GM12878 (cell line): ENCODE data around the gene CYS1. TPM values are rescaled to one million over a fixed set of nuclear protein-coding genes. Genes with fewer than 3 reads are reported as not detected.

ENCODE experiments used
- ATAC-seq: fragments of 200-7000 bp; cut with Tn5 transposase; 3 replicates; pipeline ENCODE4 v1.9.1; 2020; ENCODE audit warnings: mild to moderate bottlenecking, moderate library complexity
- BruUV-seq: library from RNA; stranded (reverse); fragments of 400-500 nt; replicated peaks from 2 replicates; lab custom pipeline; 2021; lab: Mats Ljungman, UMichigan
- CTCF ChIA-PET: fragments of 300-600 bp; sonication (Branson Sonifier 250); formaldehyde crosslinking; extraction: SDS; loops from one replicate; lab custom pipeline; 2021; ENCODE audit warnings: inconsistent platforms; lab: Yijun Ruan, JAX
- POLR2A ChIA-PET: fragments of 350-600 bp; formaldehyde crosslinking; extraction: SDS; loops from one replicate; lab custom pipeline; 2021; ENCODE audit warnings: inconsistent platforms; lab: Charles Lee
- RAD21 ChIA-PET: fragments of 300-600 bp; sonication (Branson Sonifier 250); formaldehyde crosslinking; loops from one replicate; lab custom pipeline; 2023; ENCODE audit warnings: antibody characterized with exemption; ENCODE audit not compliant: unreplicated experiment; lab: Charles Lee
- SMC1A ChIA-PET: fragments of 300-600 bp; sonication (Branson Sonifier 250); formaldehyde crosslinking; loops from one replicate; lab custom pipeline; 2023; ENCODE audit not compliant: unreplicated experiment, uncharacterized antibody; lab: Charles Lee
- DNase-seq: peaks from one replicate; pipeline ENCODE4 v3.0.0-alpha.2; 2011; ENCODE audit warnings: low read depth, low spot score
- FAIRE-seq: peaks from 3 replicates; lab custom pipeline; 2011; peaks lifted over from hg19 to GRCh38; lab: Jason Lieb, UNC
- H2AFZ ChIP-seq: 2 replicates; pipeline ENCODE4 v1.6.0; 2011; ENCODE audit warnings: low read depth, low read length, control low read depth; ENCODE audit not compliant: control insufficient read depth
- H3K27ac ChIP-seq: 2 replicates; pipeline ENCODE4 v1.5.1; 2011; ENCODE audit warnings: control low read depth; ENCODE audit not compliant: control insufficient read depth, insufficient read depth
- H3K27me3 ChIP-seq, 2 experiments: replicated peaks in 1 of 2; 2 replicates each; pipeline versions ENCODE4 v1.6.0 to v1.6.1; 2011; ENCODE audit warnings: low read length in 1 of 2; ENCODE audit not compliant: control insufficient read depth in 2 of 2, insufficient read depth in 2 of 2
- H3K36me3 ChIP-seq, 2 experiments: 2 replicates each; pipeline ENCODE4 v1.5.1; 2011; ENCODE audit warnings: low read length in 1 of 2; ENCODE audit not compliant: control insufficient read depth in 2 of 2, insufficient read depth in 2 of 2
- H3K4me1 ChIP-seq: 2 replicates; pipeline ENCODE4 v1.6.1; 2011; ENCODE audit warnings: mild to moderate bottlenecking, low read length, moderate library complexity, mixed read lengths; ENCODE audit not compliant: control insufficient read depth, insufficient read depth
- H3K4me2 ChIP-seq: 2 replicates; pipeline ENCODE4 v1.6.0; 2011; ENCODE audit warnings: control low read depth; ENCODE audit not compliant: control insufficient read depth, insufficient read depth
- H3K4me3 ChIP-seq: fragments of 200-600 bp; sonication (generic); 2 replicates; pipeline ENCODE4 v1.5.1; 2016
- H3K79me2 ChIP-seq: 2 replicates; pipeline ENCODE4 v1.6.0; 2011; ENCODE audit warnings: low read length; ENCODE audit not compliant: control insufficient read depth, insufficient read depth
- H3K9ac ChIP-seq: 2 replicates; pipeline ENCODE4 v1.8.0; 2011; ENCODE audit warnings: low read length, control low read depth, mixed read lengths; ENCODE audit not compliant: control insufficient read depth, insufficient read depth
- H3K9me3 ChIP-seq: replicated peaks from 3 replicates; pipeline ENCODE4 v1.5.1; 2011; ENCODE audit warnings: mild to moderate bottlenecking, low read length; ENCODE audit not compliant: control insufficient read depth, insufficient read depth
- H4K20me1 ChIP-seq: 2 replicates; pipeline ENCODE4 v1.6.0; 2011; ENCODE audit not compliant: control insufficient read depth, insufficient read depth
- ATF2 ChIP-seq: IDR thresholded peaks from 2 replicates; pipeline ENCODE4 v1.6.1; 2012; ENCODE audit warnings: low read length, inconsistent platforms
- BCL3 ChIP-seq: IDR thresholded peaks from 2 replicates; pipeline ENCODE4 v1.6.1; 2011; ENCODE audit warnings: borderline replicate concordance, low read depth, mild to moderate bottlenecking, moderate library complexity, low read length; ENCODE audit not compliant: insufficient read depth, poor library complexity, severe bottlenecking
- EZH2 ChIP-seq: IDR thresholded peaks from 2 replicates; pipeline ENCODE4 v1.6.1; 2012; ENCODE audit warnings: low read depth, mild to moderate bottlenecking, control low read depth, inconsistent platforms, low read length, borderline replicate concordance; ENCODE audit not compliant: control insufficient read depth
- JUND ChIP-seq: IDR thresholded peaks from 2 replicates; pipeline ENCODE4 v1.6.1; 2012; ENCODE audit warnings: low read depth, mild to moderate bottlenecking, low read length, improper control_type of control experiment, moderate library complexity
- MAX ChIP-seq: IDR thresholded peaks from 2 replicates; pipeline ENCODE4 v1.6.1; 2012; ENCODE audit warnings: low read depth, low read length, improper control_type of control experiment
- MEF2A ChIP-seq: IDR thresholded peaks from 2 replicates; pipeline ENCODE4 v1.6.1; 2011; ENCODE audit warnings: low read depth, mild to moderate bottlenecking, low read length, moderate library complexity; ENCODE audit not compliant: insufficient read depth
- MXI1 ChIP-seq: fragments of 150-350 bp; IDR thresholded peaks from 2 replicates; pipeline ENCODE4 v1.6.1; 2011; ENCODE audit warnings: low read depth, mild to moderate bottlenecking, inconsistent platforms, low read length, improper control_type of control experiment
- POU2F2 ChIP-seq: IDR thresholded peaks from 3 replicates; pipeline ENCODE4 v1.6.1; 2011; ENCODE audit warnings: low read depth, mild to moderate bottlenecking, low read length, borderline replicate concordance
- RELA ChIP-seq: fragments of 450-650 bp; IDR thresholded peaks from 2 replicates; pipeline ENCODE4 v1.8.0; 2014; ENCODE audit warnings: borderline replicate concordance; ENCODE audit not compliant: partially characterized antibody
- RUNX3 ChIP-seq: IDR thresholded peaks from 2 replicates; pipeline ENCODE4 v1.6.1; 2012; ENCODE audit warnings: low read length, inconsistent platforms
- SMAD1 ChIP-seq: fragments of 450-650 bp; IDR thresholded peaks from 2 replicates; pipeline ENCODE4 v1.6.1; 2018; ENCODE audit warnings: mild to moderate bottlenecking, low read depth; ENCODE audit not compliant: partially characterized antibody
- SREBF1 ChIP-seq: IDR thresholded peaks from 2 replicates; pipeline ENCODE4 v1.6.1; 2012; ENCODE audit warnings: mild to moderate bottlenecking, low read length
- TBL1XR1 ChIP-seq: IDR thresholded peaks from 2 replicates; pipeline ENCODE4 v1.6.1; 2012; ENCODE audit warnings: low read depth, low read length, improper control_type of control experiment
- USF1 ChIP-seq: IDR thresholded peaks from 2 replicates; pipeline ENCODE4 v1.6.1; 2011; ENCODE audit warnings: borderline replicate concordance, low read depth, mild to moderate bottlenecking, moderate library complexity, mixed read lengths, low read length; ENCODE audit not compliant: insufficient read depth; ENCODE audit errors: extremely low read length
- ZNF384 ChIP-seq: IDR thresholded peaks from 2 replicates; pipeline ENCODE4 v1.6.1; 2012; ENCODE audit warnings: low read depth, mild to moderate bottlenecking, low read length, improper control_type of control experiment, borderline replicate concordance
- ZNF622 ChIP-seq: fragments of 450-650 bp; IDR thresholded peaks from 2 replicates; pipeline ENCODE4 v1.6.1; 2017; ENCODE audit warnings: mild to moderate bottlenecking, inconsistent platforms
- WGBS: methylation state at CpG from one replicate; pipeline ENCODE4 v1.1.6; 2016; ENCODE audit warnings: low lambda C conversion rate; ENCODE audit not compliant: insufficient replicate concordance, insufficient coverage; ENCODE audit errors: missing lambda C conversion rate; 5-methylcytosine and 5-hydroxymethylcytosine counted together
- in situ Hi-C: fragments of 300-500 bp; cut with MboI; formaldehyde crosslinking; loops from 9 replicates; pipeline ENCODE4 v1.14.3; 2018; ENCODE audit warnings: mixed read lengths
- intact Hi-C: fragments of 100-400 bp; cut with micrococcal nuclease; formaldehyde crosslinking; loops from one replicate; pipeline ENCODE4 v1.14.2; 2022; ENCODE audit not compliant: unreplicated experiment
- polyA plus RNA-seq, 11 experiments: library from polyadenylated mRNA; depleted of rRNA in 4 of 11; unstranded in 6 of 11; stranded (reverse) in 5 of 11; fragments of >200 nt; fragmentation: Nextera tagmentation in 4 of 11; fragmentation: Illumina TruSeq in 1 of 11; extraction: Ambion mirVana in 4 of 11; extraction: Trizol in 1 of 11; gene quantifications; 1 replicate in 1 of 11; 2 replicates in 10 of 11; pipeline versions ENCODE4 v1.2.1 to v1.2.3, GENCODE V29; 2011 to 2016; ENCODE audit warnings: inconsistent platforms in 2 of 11, missing spikeins in 2 of 11, low read depth in 1 of 11
- total RNA-seq, 4 experiments: library from RNA; depleted of rRNA in 3 of 4; stranded (reverse); fragments of >200 nt in 3 of 4; fragmentation: Illumina TruSeq in 1 of 4; extraction: Trizol in 1 of 4; gene quantifications; 2 replicates each; pipeline versions ENCODE4 v1.2.1 to v1.2.3, GENCODE V29; 2013 to 2021

CYS1 gene
- total and polyA plus RNA-seq, 10 of the 15 experiments (the other 5 are each of a cell fraction or from before 2014, with no cell fraction given): 0.35 to 6.4 (median 2.5) TPM

- Histone ChIP-seq H4K20me1 (no peaks in the 10 kb centered on the region), H2AFZ (no peak overlapping the region), H3K27me3 (no peaks in the 10 kb centered on the region), H3K9me3 (peaks cover 2% of the 10 kb centered on the region; the same call in 1 of the 3 replicates), H3K9ac (no peak overlapping the region), H3K4me3 (no peak overlapping the region), H3K79me2 (no peaks in the 10 kb centered on the region), H3K4me2 (no peak overlapping the region), H3K27ac (no peak overlapping the region), H3K36me3 (no peaks in the 10 kb centered on the region), H3K4me1 (peaks cover 33% of the 10 kb centered on the region)
- intact Hi-C loops: no loop called here
- in situ Hi-C loops: no loop called here
- ChIA-PET SMC1A (interaction anchor here (0.9 to 8.9 kb wide), 3 partner anchors 9 to 32 kb away, joined by 3 to 194 read pairs (median 20); no protein-coding TSS in a partner anchor), CTCF (interaction anchor here (1.4 to 31.8 kb wide), 3 partner anchors 10 to 288 kb away, joined by 3 to 983 read pairs (median 983); partner anchors contain the start of gene CYS1), POLR2A (interaction anchor here (1.4 kb wide), 1 partner anchor 15 kb away, joined by 3 read pairs; no protein-coding TSS in a partner anchor), RAD21 (interaction anchor here (1.4 kb wide), 1 partner anchor 14 kb away, joined by 5 read pairs; no protein-coding TSS in a partner anchor)
- FAIRE-seq (no peak), ATAC-seq (no peak), DNase-seq (no peak)
- WGBS: 78% methylated on average over 8 of the region's 8 CpGs
- no TSS peak for BruUV-seq
- TF ChIP-seq JUND (no peak), ZNF384 (no peak), SREBF1 (no peak), MXI1 (no peak), USF1 (no peak), TBL1XR1 (no peak), RUNX3 (no peak), MEF2A (no peak), SMAD1 (no peak), MAX (no peak), ATF2 (no peak), EZH2 (no peak), POU2F2 (no peak), ZNF622 (no peak), RELA (no peak), BCL3 (no peak)
Measured at GRCh38 chr2:10087360-10087759, 7.1 kb upstream of the CYS1 start.
